Ishikawa (cell line): ENCODE data around the gene HOOK2.

Experiments used
- CEBPB ChIP-seq: IDR thresholded peaks from 2 replicates; pipeline ENCODE4 v1.6.1; 2012
- CREB1 ChIP-seq: IDR thresholded peaks from 2 replicates; pipeline ENCODE4 v1.6.1; 2012; ENCODE audit warnings: low read depth
- EGR1 ChIP-seq: IDR thresholded peaks from 2 replicates; pipeline ENCODE4 v1.6.1; 2012
- EP300 ChIP-seq: IDR thresholded peaks from 2 replicates; pipeline ENCODE4 v1.6.1; 2012; ENCODE audit warnings: borderline replicate concordance
- NFIC ChIP-seq: IDR thresholded peaks from 2 replicates; pipeline ENCODE4 v1.6.1; 2012
- RAD21 ChIP-seq: IDR thresholded peaks from 2 replicates; pipeline ENCODE4 v1.6.1; 2012; ENCODE audit warnings: low read depth
- TAF1 ChIP-seq: IDR thresholded peaks from 2 replicates; pipeline ENCODE4 v1.6.1; 2012; ENCODE audit warnings: low read depth, mild to moderate bottlenecking
- TCF12 ChIP-seq: IDR thresholded peaks from 2 replicates; pipeline ENCODE4 v1.6.1; 2012; ENCODE audit warnings: low read depth
- TEAD4 ChIP-seq: IDR thresholded peaks from 2 replicates; pipeline ENCODE4 v1.6.1; 2012
- USF1 ChIP-seq: IDR thresholded peaks from 2 replicates; pipeline ENCODE4 v1.6.1; 2012
- YY1 ChIP-seq: IDR thresholded peaks from 2 replicates; pipeline ENCODE4 v1.6.1; 2012; ENCODE audit warnings: low read depth
- ZBTB7A ChIP-seq: IDR thresholded peaks from 2 replicates; pipeline ENCODE4 v1.6.1; 2012; ENCODE audit warnings: low read depth
- TF ChIP-seq, protein P1 (sequence below): IDR thresholded peaks from 2 replicates; pipeline ENCODE4 v1.6.1; 2012; ENCODE audit warnings: low read depth, mild to moderate bottlenecking
- TF ChIP-seq, protein P2 (sequence below): IDR thresholded peaks from 2 replicates; pipeline ENCODE4 v1.6.1; 2012

GRCh38 chr19:12733369-12734214 is 41.8 kb downstream of the HOOK2 start:
- no peak for TF ChIP-seq EP300
- TF ChIP-seq NFIC, result no peak
- TF ChIP-seq, protein P1, sequence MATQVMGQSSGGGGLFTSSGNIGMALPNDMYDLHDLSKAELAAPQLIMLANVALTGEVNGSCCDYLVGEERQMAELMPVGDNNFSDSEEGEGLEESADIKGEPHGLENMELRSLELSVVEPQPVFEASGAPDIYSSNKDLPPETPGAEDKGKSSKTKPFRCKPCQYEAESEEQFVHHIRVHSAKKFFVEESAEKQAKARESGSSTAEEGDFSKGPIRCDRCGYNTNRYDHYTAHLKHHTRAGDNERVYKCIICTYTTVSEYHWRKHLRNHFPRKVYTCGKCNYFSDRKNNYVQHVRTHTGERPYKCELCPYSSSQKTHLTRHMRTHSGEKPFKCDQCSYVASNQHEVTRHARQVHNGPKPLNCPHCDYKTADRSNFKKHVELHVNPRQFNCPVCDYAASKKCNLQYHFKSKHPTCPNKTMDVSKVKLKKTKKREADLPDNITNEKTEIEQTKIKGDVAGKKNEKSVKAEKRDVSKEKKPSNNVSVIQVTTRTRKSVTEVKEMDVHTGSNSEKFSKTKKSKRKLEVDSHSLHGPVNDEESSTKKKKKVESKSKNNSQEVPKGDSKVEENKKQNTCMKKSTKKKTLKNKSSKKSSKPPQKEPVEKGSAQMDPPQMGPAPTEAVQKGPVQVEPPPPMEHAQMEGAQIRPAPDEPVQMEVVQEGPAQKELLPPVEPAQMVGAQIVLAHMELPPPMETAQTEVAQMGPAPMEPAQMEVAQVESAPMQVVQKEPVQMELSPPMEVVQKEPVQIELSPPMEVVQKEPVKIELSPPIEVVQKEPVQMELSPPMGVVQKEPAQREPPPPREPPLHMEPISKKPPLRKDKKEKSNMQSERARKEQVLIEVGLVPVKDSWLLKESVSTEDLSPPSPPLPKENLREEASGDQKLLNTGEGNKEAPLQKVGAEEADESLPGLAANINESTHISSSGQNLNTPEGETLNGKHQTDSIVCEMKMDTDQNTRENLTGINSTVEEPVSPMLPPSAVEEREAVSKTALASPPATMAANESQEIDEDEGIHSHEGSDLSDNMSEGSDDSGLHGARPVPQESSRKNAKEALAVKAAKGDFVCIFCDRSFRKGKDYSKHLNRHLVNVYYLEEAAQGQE, result no peak
- TF ChIP-seq ZBTB7A, result no peak
- no peak for TF ChIP-seq TEAD4
- TF ChIP-seq TAF1, result no peak
- TF ChIP-seq CEBPB, result no peak
- TF ChIP-seq, protein P2, sequence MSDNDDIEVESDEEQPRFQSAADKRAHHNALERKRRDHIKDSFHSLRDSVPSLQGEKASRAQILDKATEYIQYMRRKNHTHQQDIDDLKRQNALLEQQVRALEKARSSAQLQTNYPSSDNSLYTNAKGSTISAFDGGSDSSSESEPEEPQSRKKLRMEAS, result no peak
- no peak for TF ChIP-seq YY1
- no peak for TF ChIP-seq CREB1
- TF ChIP-seq EGR1, result no peak
- TF ChIP-seq RAD21, result no peak
- TF ChIP-seq USF1, result no peak
- TF ChIP-seq TCF12, result no peak; the same call in 1 of the 2 replicates
